Immature natural killer cell (primary cell): Measurements from ENCODE around the gene KDR. TPM values are rescaled to one million over a fixed set of nuclear protein-coding genes. Genes with fewer than 3 reads are reported as not detected.

Experiments used
- DNase-seq, 3 donors: peaks; one replicate each; pipeline ENCODE4 v3.0.0; 2022; ENCODE audit warnings: mixed read lengths in 1 of 3
- H3K27ac Mint-ChIP-seq, 6 donors: one replicate each; pipeline ENCODE4 v1.8.0; 2020; ENCODE audit warnings: mixed read lengths in 6 of 6, mild to moderate bottlenecking in 5 of 6, inconsistent platforms in 4 of 6, moderate library complexity in 3 of 6
- H3K27me3 Mint-ChIP-seq, 3 donors: one replicate each; pipeline ENCODE4 v1.8.0; 2020 to 2021; ENCODE audit warnings: low read depth in 3 of 3, mild to moderate bottlenecking in 3 of 3, mixed read lengths in 3 of 3, moderate library complexity in 3 of 3, inconsistent platforms in 1 of 3
- H3K36me3 Mint-ChIP-seq, 3 donors: one replicate each; pipeline ENCODE4 v1.8.0; 2020; ENCODE audit warnings: mixed read lengths in 3 of 3, inconsistent platforms in 2 of 3, mild to moderate bottlenecking in 2 of 3
- H3K4me1 Mint-ChIP-seq, 2 donors: one replicate each; pipeline ENCODE4 v1.8.0; 2020; ENCODE audit warnings: inconsistent platforms in 2 of 2, mild to moderate bottlenecking in 2 of 2, mixed read lengths in 2 of 2, moderate library complexity in 1 of 2
- H3K4me3 Mint-ChIP-seq, 5 donors: one replicate each; pipeline ENCODE4 v1.8.0; 2020; ENCODE audit warnings: mild to moderate bottlenecking in 5 of 5, mixed read lengths in 5 of 5, inconsistent platforms in 3 of 5, moderate library complexity in 3 of 5
- H3K9me3 Mint-ChIP-seq, 6 donors: one replicate each; pipeline ENCODE4 v1.8.0; 2020; ENCODE audit warnings: mild to moderate bottlenecking in 6 of 6, mixed read lengths in 6 of 6, inconsistent platforms in 4 of 6, moderate library complexity in 3 of 6
- polyA plus RNA-seq, 3 donors: library from polyadenylated mRNA; unstranded; fragments of 300-500 nt; fragmentation: Illumina TruSeq; gene quantifications; one replicate each; pipeline ENCODE4 v1.2.3, GENCODE V29; 2021

KDR gene
- not detected for polyA plus RNA-seq

GRCh38 chr4:55125087-55125721 is at the start of gene KDR:
Gene KDR, minus strand, starts transcription at chr4:55125595. Its CDS starts 302 bp downstream, at chr4:55125293.
- Mint-ChIP-seq H3K36me3 (no peaks in the 10 kb centered on the region), H3K27ac (no peak within 1 kb of the TSS), H3K9me3 (peaks cover 0 to 5% (median 0%) of the 10 kb centered on the region in 6 donors), H3K27me3 (peaks cover 3 to 15% (median 12%) of the 10 kb centered on the region in 3 donors), H3K4me1 (peaks cover 10 to 12% of the 10 kb centered on the region in 2 donors), H3K4me3 (peak within 1 kb of the TSS in 4 of 5 donors; percentile 21 to 73 (median 48))
- no peak for DNase-seq

- H3K4me3 Mint-ChIP-seq: no peak overlapping the region
- H3K9me3 Mint-ChIP-seq: peaks cover 0 to 6% (median 0%) of the 10 kb centered on the region in 6 donors
- no peaks in the 10 kb centered on the region for H3K36me3 Mint-ChIP-seq
- H3K4me1 Mint-ChIP-seq: no peaks in the 10 kb centered on the region
- no peak overlapping the region for H3K27ac Mint-ChIP-seq
- DNase-seq: no peak
- H3K27me3 Mint-ChIP-seq: peaks cover 2 to 8% (median 5%) of the 10 kb centered on the region in 3 donors
Observed at GRCh38 chr4:55173580-55173979, 48.2 kb upstream of the KDR start.

GRCh38 chr4:55172694-55173287 is 47.4 kb upstream of the KDR start:
- H3K27ac Mint-ChIP-seq: no peak overlapping the region
- DNase-seq: no peak
- H3K9me3 Mint-ChIP-seq: peaks cover 0 to 6% (median 0%) of the 10 kb centered on the region in 6 donors
- no peaks in the 10 kb centered on the region for H3K36me3 Mint-ChIP-seq
- no peaks in the 10 kb centered on the region for H3K4me1 Mint-ChIP-seq
- no peak overlapping the region for H3K4me3 Mint-ChIP-seq
- H3K27me3 Mint-ChIP-seq: peaks cover 2 to 8% (median 5%) of the 10 kb centered on the region in 3 donors

GRCh38 chr4:55170462-55170861 is 45.1 kb upstream of the KDR start:
- no peak overlapping the region for H3K4me3 Mint-ChIP-seq
- no peak overlapping the region for H3K27ac Mint-ChIP-seq
- DNase-seq: no peak
- no peaks in the 10 kb centered on the region for H3K4me1 Mint-ChIP-seq
- peaks cover 0 to 7% (median 5%) of the 10 kb centered on the region in 3 donors for H3K27me3 Mint-ChIP-seq
- H3K9me3 Mint-ChIP-seq: peaks cover 0 to 9% (median 2%) of the 10 kb centered on the region in 6 donors
- no peaks in the 10 kb centered on the region for H3K36me3 Mint-ChIP-seq

GRCh38 chr4:55169352-55169961 is 44.1 kb upstream of the KDR start:
- Mint-ChIP-seq H3K9me3 (peaks cover 0 to 9% (median 2%) of the 10 kb centered on the region in 6 donors), H3K27ac (no peak overlapping the region), H3K27me3 (peaks cover 0 to 7% (median 5%) of the 10 kb centered on the region in 3 donors), H3K36me3 (no peaks in the 10 kb centered on the region), H3K4me3 (no peak overlapping the region), H3K4me1 (no peaks in the 10 kb centered on the region)
- no peak for DNase-seq

GRCh38 chr4:55162396-55162795 is 37.0 kb upstream of the KDR start:
- Mint-ChIP-seq H3K4me1 (peaks cover 0 to 4% of the 10 kb centered on the region in 2 donors), H3K27me3 (peaks cover 4 to 9% (median 9%) of the 10 kb centered on the region in 3 donors), H3K27ac (no peak overlapping the region), H3K4me3 (no peak overlapping the region), H3K36me3 (no peaks in the 10 kb centered on the region), H3K9me3 (peaks cover 0 to 9% (median 2%) of the 10 kb centered on the region in 6 donors)
- no peak for DNase-seq

- Mint-ChIP-seq H3K27ac (no peak overlapping the region), H3K4me3 (no peak overlapping the region), H3K36me3 (no peaks in the 10 kb centered on the region), H3K27me3 (peaks cover 7 to 12% (median 9%) of the 10 kb centered on the region in 3 donors), H3K4me1 (peaks cover 0 to 4% of the 10 kb centered on the region in 2 donors), H3K9me3 (peaks cover 0 to 7% (median 2%) of the 10 kb centered on the region in 6 donors)
- no peak for DNase-seq
Observed at GRCh38 chr4:55161739-55162138, 36.3 kb upstream of the KDR start.

GRCh38 chr4:55159851-55160250 is 34.5 kb upstream of the KDR start:
- Mint-ChIP-seq H3K9me3 (peaks cover 0 to 8% (median 0%) of the 10 kb centered on the region in 6 donors), H3K36me3 (no peaks in the 10 kb centered on the region), H3K4me3 (no peak overlapping the region), H3K27me3 (peaks cover 7 to 12% (median 9%) of the 10 kb centered on the region in 3 donors), H3K4me1 (peaks cover 0 to 4% of the 10 kb centered on the region in 2 donors), H3K27ac (no peak overlapping the region)
- no peak for DNase-seq

- no peak for DNase-seq
- no peak overlapping the region for H3K4me3 Mint-ChIP-seq
- H3K27ac Mint-ChIP-seq: no peak overlapping the region
- H3K9me3 Mint-ChIP-seq: peaks cover 0 to 9% (median 0%) of the 10 kb centered on the region in 6 donors
- H3K27me3 Mint-ChIP-seq: peaks cover 7 to 12% (median 9%) of the 10 kb centered on the region in 3 donors
- H3K36me3 Mint-ChIP-seq: no peaks in the 10 kb centered on the region
- H3K4me1 Mint-ChIP-seq: peaks cover 0 to 4% of the 10 kb centered on the region in 2 donors
Observed at GRCh38 chr4:55158957-55159356, 33.6 kb upstream of the KDR start.

- Mint-ChIP-seq H3K4me1 (peaks cover 0 to 4% of the 10 kb centered on the region in 2 donors), H3K36me3 (no peaks in the 10 kb centered on the region), H3K27ac (no peak overlapping the region), H3K27me3 (peaks cover 7 to 12% (median 9%) of the 10 kb centered on the region in 3 donors), H3K9me3 (peaks cover 0 to 9% (median 2%) of the 10 kb centered on the region in 6 donors), H3K4me3 (peak overlapping the region in 1 of 5 donors; percentile 17)
- DNase-seq: no peak
Observed at GRCh38 chr4:55157559-55158277, 32.3 kb upstream of the KDR start.

- Mint-ChIP-seq H3K4me1 (peaks cover 0 to 4% of the 10 kb centered on the region in 2 donors), H3K36me3 (no peaks in the 10 kb centered on the region), H3K27me3 (peaks cover 2 to 11% (median 7%) of the 10 kb centered on the region in 3 donors), H3K4me3 (no peak overlapping the region), H3K9me3 (peaks cover 0 to 9% (median 2%) of the 10 kb centered on the region in 6 donors), H3K27ac (no peak overlapping the region)
- DNase-seq: no peak
Observed at GRCh38 chr4:55154933-55155332, 29.5 kb upstream of the KDR start.

- Mint-ChIP-seq H3K4me1 (peaks cover 0 to 4% of the 10 kb centered on the region in 2 donors), H3K9me3 (peaks cover 0 to 9% (median 2%) of the 10 kb centered on the region in 6 donors), H3K27ac (no peak overlapping the region), H3K27me3 (peaks cover 2 to 11% (median 7%) of the 10 kb centered on the region in 3 donors), H3K4me3 (no peak overlapping the region), H3K36me3 (no peaks in the 10 kb centered on the region)
- no peak for DNase-seq
Observed at GRCh38 chr4:55154290-55154880, 29.0 kb upstream of the KDR start.

GRCh38 chr4:55143858-55144257 is 18.5 kb upstream of the KDR start:
- no peaks in the 10 kb centered on the region for H3K36me3 Mint-ChIP-seq
- no peak overlapping the region for H3K27ac Mint-ChIP-seq
- no peak overlapping the region for H3K4me3 Mint-ChIP-seq
- peaks cover 2 to 4% (median 3%) of the 10 kb centered on the region in 3 donors for H3K27me3 Mint-ChIP-seq
- H3K9me3 Mint-ChIP-seq: peaks cover 0 to 5% (median 0%) of the 10 kb centered on the region in 6 donors
- no peaks in the 10 kb centered on the region for H3K4me1 Mint-ChIP-seq
- DNase-seq: no peak
